22Rv1 (cell line): ENCODE data around the gene PSKH1.

ENCODE experiments used
- ZFX ChIP-seq: fragments of 450-650 bp; IDR thresholded peaks from 2 replicates; pipeline ENCODE4 v1.6.1; 2017; ENCODE audit warnings: antibody characterized with exemption, borderline replicate concordance
- TF ChIP-seq, protein P1 (sequence below): fragments of 450-650 bp; IDR thresholded peaks from 2 replicates; pipeline ENCODE4 v1.5.1; 2017; ENCODE audit warnings: mild to moderate bottlenecking

- TF ChIP-seq, protein P1, sequence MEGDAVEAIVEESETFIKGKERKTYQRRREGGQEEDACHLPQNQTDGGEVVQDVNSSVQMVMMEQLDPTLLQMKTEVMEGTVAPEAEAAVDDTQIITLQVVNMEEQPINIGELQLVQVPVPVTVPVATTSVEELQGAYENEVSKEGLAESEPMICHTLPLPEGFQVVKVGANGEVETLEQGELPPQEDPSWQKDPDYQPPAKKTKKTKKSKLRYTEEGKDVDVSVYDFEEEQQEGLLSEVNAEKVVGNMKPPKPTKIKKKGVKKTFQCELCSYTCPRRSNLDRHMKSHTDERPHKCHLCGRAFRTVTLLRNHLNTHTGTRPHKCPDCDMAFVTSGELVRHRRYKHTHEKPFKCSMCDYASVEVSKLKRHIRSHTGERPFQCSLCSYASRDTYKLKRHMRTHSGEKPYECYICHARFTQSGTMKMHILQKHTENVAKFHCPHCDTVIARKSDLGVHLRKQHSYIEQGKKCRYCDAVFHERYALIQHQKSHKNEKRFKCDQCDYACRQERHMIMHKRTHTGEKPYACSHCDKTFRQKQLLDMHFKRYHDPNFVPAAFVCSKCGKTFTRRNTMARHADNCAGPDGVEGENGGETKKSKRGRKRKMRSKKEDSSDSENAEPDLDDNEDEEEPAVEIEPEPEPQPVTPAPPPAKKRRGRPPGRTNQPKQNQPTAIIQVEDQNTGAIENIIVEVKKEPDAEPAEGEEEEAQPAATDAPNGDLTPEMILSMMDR: no peak
- no peak for TF ChIP-seq ZFX
These were observed 32.3 kb upstream of the PSKH1 start for GRCh38 chr16:67860589-67861398.
